NT2/D1 (cell line): Measurements from ENCODE around the gene ZBTB11.

ENCODE experiments used
- SUZ12 ChIP-seq: IDR thresholded peaks from 2 replicates; pipeline ENCODE4 v1.6.1; 2011; ENCODE audit not compliant: insufficient read length, insufficient read depth; ENCODE audit errors: extremely low read depth
- YY1 ChIP-seq: IDR thresholded peaks from 2 replicates; pipeline ENCODE4 v1.6.1; 2011; ENCODE audit not compliant: insufficient read length, insufficient read depth
- ZNF274 ChIP-seq: IDR thresholded peaks from 2 replicates; pipeline ENCODE4 v1.6.1; 2011; ENCODE audit warnings: mild to moderate bottlenecking, low read depth, low read length

GRCh38 chr3:101689286-101689685 lies 12.4 kb upstream of the ZBTB11 start:
- TF ChIP-seq ZNF274 (no peak), YY1 (no peak), SUZ12 (no peak)
